Neural progenitor cell (in vitro differentiated cells): ENCODE data around the gene TMEM115. TPM values are rescaled to one million over a fixed set of nuclear protein-coding genes. Genes with fewer than 3 reads are reported as not detected.
A peak's percentile ranks its signal among the peaks of the same experiment; 100 is the strongest.

ENCODE experiments used
- DNase-seq: peaks from one replicate; pipeline ENCODE4 v3.0.0-alpha.2; 2016; ENCODE audit warnings: low spot score
- H2AFZ ChIP-seq: fragments of 200-600 bp; sonication (generic); replicated peaks from 2 replicates; pipeline ENCODE4 v1.6.1; 2016; ENCODE audit warnings: antibody characterized with exemption
- H3F3A ChIP-seq: fragments of 200-600 bp; sonication (generic); 2 replicates; pipeline ENCODE4 v1.6.1; 2016; ENCODE audit warnings: antibody characterized with exemption, low read depth
- H3K27ac ChIP-seq: fragments of 200-600 bp; sonication (generic); 2 replicates; pipeline ENCODE4 v1.5.1; 2016; ENCODE audit warnings: mild to moderate bottlenecking
- H3K27me3 ChIP-seq: fragments of 200-600 bp; sonication (generic); 2 replicates; pipeline ENCODE4 v1.6.1; 2016; ENCODE audit warnings: mild to moderate bottlenecking, moderate library complexity
- H3K36me3 ChIP-seq: fragments of 200-600 bp; sonication (generic); 2 replicates; pipeline ENCODE4 v1.5.1; 2016
- H3K4me1 ChIP-seq: fragments of 200-600 bp; sonication (generic); 2 replicates; pipeline ENCODE4 v1.6.1; 2016; ENCODE audit warnings: mixed run types
- H3K4me2 ChIP-seq: fragments of 200-600 bp; sonication (generic); 2 replicates; pipeline ENCODE4 v1.6.1; 2016
- H3K4me3 ChIP-seq: fragments of 200-600 bp; sonication (generic); 2 replicates; pipeline ENCODE4 v1.5.1; 2016
- H3K79me2 ChIP-seq: fragments of 200-600 bp; sonication (generic); 2 replicates; pipeline ENCODE4 v1.6.1; 2016; ENCODE audit warnings: low read depth
- H3K9ac ChIP-seq: fragments of 200-600 bp; sonication (generic); 2 replicates; pipeline ENCODE4 v1.6.1; 2016
- H3K9me3 ChIP-seq: fragments of 200-600 bp; sonication (generic); 2 replicates; pipeline ENCODE4 v1.5.1; 2016; ENCODE audit warnings: low read depth
- H4K20me1 ChIP-seq: fragments of 200-600 bp; sonication (generic); 2 replicates; pipeline ENCODE4 v1.6.1; 2016; ENCODE audit warnings: low read depth
- H3K27ac Mint-ChIP-seq: 3 replicates; pipeline ENCODE4 v1.8.0; 2021; ENCODE audit warnings: mixed read lengths
- H3K27me3 Mint-ChIP-seq: 2 replicates; pipeline ENCODE4 v1.8.0; 2022; ENCODE audit warnings: low read depth, mild to moderate bottlenecking, inconsistent platforms, moderate library complexity, mixed read lengths; ENCODE audit not compliant: insufficient read depth
- H3K36me3 Mint-ChIP-seq: 3 replicates; pipeline ENCODE4 v1.8.0; 2021; ENCODE audit warnings: mixed read lengths
- H3K4me1 Mint-ChIP-seq: 3 replicates; pipeline ENCODE4 v1.8.0; 2021; ENCODE audit warnings: mixed read lengths
- H3K4me3 Mint-ChIP-seq: 3 replicates; pipeline ENCODE4 v1.8.0; 2021; ENCODE audit warnings: mild to moderate bottlenecking, moderate library complexity, mixed read lengths
- H3K9me3 Mint-ChIP-seq: 3 replicates; pipeline ENCODE4 v1.8.0; 2020; ENCODE audit warnings: mixed read lengths
- CTCF ChIP-seq: fragments of 200-600 bp; sonication (generic); IDR thresholded peaks from 2 replicates; pipeline ENCODE4 v1.5.1; 2017; ENCODE audit warnings: antibody characterized with exemption, mild to moderate bottlenecking
- EZH2 ChIP-seq: fragments of 200-600 bp; sonication (generic); IDR thresholded peaks from 2 replicates; pipeline ENCODE4 v1.6.1; 2017; ENCODE audit warnings: antibody characterized with exemption, mild to moderate bottlenecking, moderate library complexity
- EZH2phosphoT487 ChIP-seq: fragments of 200-600 bp; sonication (generic); IDR thresholded peaks from 2 replicates; pipeline ENCODE4 v1.6.1; 2017; ENCODE audit warnings: antibody characterized with exemption
- total RNA-seq: library from RNA; depleted of rRNA; stranded (reverse); fragments of >200 nt; gene quantifications from 2 replicates; pipeline ENCODE4 v1.2.3, GENCODE V29; 2015; ENCODE audit warnings: low replicate concordance

Gene TMEM115
- total RNA-seq, 1 donor from 2014 or later, result 6.3 TPM

- Histone ChIP-seq H3F3A (peaks cover 7% of the 10 kb centered on the region), H3K27me3 (no peaks in the 10 kb centered on the region), H3K9me3 (no peaks in the 10 kb centered on the region), H3K4me1 (peaks cover 17% of the 10 kb centered on the region), H4K20me1 (peaks cover 46% of the 10 kb centered on the region), H3K27ac (no peak overlapping the region), H3K36me3 (no peaks in the 10 kb centered on the region), H2AFZ (no peak overlapping the region), H3K4me2 (peak overlapping the region; percentile 92), H3K9ac (no peak overlapping the region), H3K79me2 (peaks cover 36% of the 10 kb centered on the region), H3K4me3 (no peak overlapping the region)
- no peak for DNase-seq
- Mint-ChIP-seq H3K27me3 (peaks cover 14% of the 10 kb centered on the region), H3K4me3 (peak overlapping the region; percentile 95), H3K4me1 (peaks cover 45% of the 10 kb centered on the region), H3K9me3 (no peaks in the 10 kb centered on the region), H3K27ac (no peak overlapping the region), H3K36me3 (peaks cover 7% of the 10 kb centered on the region)
- TF ChIP-seq EZH2, result no peak
- TF ChIP-seq EZH2phosphoT487, result no peak
- peak; percentile 35 for TF ChIP-seq CTCF
Measured at GRCh38 chr3:50355829-50356552, 3.3 kb downstream of the TMEM115 start.

- no peak for DNase-seq
- Histone ChIP-seq H3F3A (peaks cover 7% of the 10 kb centered on the region), H3K27me3 (no peaks in the 10 kb centered on the region), H3K9ac (no peak overlapping the region), H3K4me1 (peaks cover 22% of the 10 kb centered on the region), H3K9me3 (no peaks in the 10 kb centered on the region), H3K79me2 (peaks cover 41% of the 10 kb centered on the region), H3K4me2 (no peak overlapping the region), H3K36me3 (no peaks in the 10 kb centered on the region), H4K20me1 (peaks cover 46% of the 10 kb centered on the region), H2AFZ (no peak overlapping the region), H3K27ac (no peak overlapping the region), H3K4me3 (no peak overlapping the region)
- H3K4me1 Mint-ChIP-seq, result peaks cover 49% of the 10 kb centered on the region
- H3K36me3 Mint-ChIP-seq, result peaks cover 10% of the 10 kb centered on the region
- H3K4me3 Mint-ChIP-seq, result no peak overlapping the region
- peaks cover 14% of the 10 kb centered on the region for H3K27me3 Mint-ChIP-seq
- no peak overlapping the region for H3K27ac Mint-ChIP-seq
- TF ChIP-seq EZH2phosphoT487 (no peak), CTCF (no peak), EZH2 (no peak)
- no peaks in the 10 kb centered on the region for H3K9me3 Mint-ChIP-seq
Measured at GRCh38 chr3:50354850-50355249, 4.5 kb downstream of the TMEM115 start.

- DNase-seq, result no peak
- Histone ChIP-seq H4K20me1 (peaks cover 46% of the 10 kb centered on the region), H3K4me1 (peaks cover 22% of the 10 kb centered on the region), H3K36me3 (no peaks in the 10 kb centered on the region), H3K27ac (no peak overlapping the region), H3K27me3 (no peaks in the 10 kb centered on the region), H3F3A (peaks cover 7% of the 10 kb centered on the region), H2AFZ (no peak overlapping the region), H3K4me3 (no peak overlapping the region), H3K79me2 (peaks cover 45% of the 10 kb centered on the region), H3K4me2 (no peak overlapping the region), H3K9ac (no peak overlapping the region), H3K9me3 (no peaks in the 10 kb centered on the region)
- Mint-ChIP-seq H3K4me1 (peaks cover 45% of the 10 kb centered on the region), H3K9me3 (no peaks in the 10 kb centered on the region), H3K27me3 (peaks cover 14% of the 10 kb centered on the region), H3K36me3 (peaks cover 10% of the 10 kb centered on the region), H3K27ac (no peak overlapping the region), H3K4me3 (peak overlapping the region; percentile 3)
- no peak for TF ChIP-seq EZH2phosphoT487
- TF ChIP-seq EZH2, result no peak
- TF ChIP-seq CTCF, result no peak
Measured at GRCh38 chr3:50354186-50354764, 5.0 kb downstream of the TMEM115 start.
